Measurements from ENCODE around the gene NCAPD3.

NCAPD3 gene

DNA sequence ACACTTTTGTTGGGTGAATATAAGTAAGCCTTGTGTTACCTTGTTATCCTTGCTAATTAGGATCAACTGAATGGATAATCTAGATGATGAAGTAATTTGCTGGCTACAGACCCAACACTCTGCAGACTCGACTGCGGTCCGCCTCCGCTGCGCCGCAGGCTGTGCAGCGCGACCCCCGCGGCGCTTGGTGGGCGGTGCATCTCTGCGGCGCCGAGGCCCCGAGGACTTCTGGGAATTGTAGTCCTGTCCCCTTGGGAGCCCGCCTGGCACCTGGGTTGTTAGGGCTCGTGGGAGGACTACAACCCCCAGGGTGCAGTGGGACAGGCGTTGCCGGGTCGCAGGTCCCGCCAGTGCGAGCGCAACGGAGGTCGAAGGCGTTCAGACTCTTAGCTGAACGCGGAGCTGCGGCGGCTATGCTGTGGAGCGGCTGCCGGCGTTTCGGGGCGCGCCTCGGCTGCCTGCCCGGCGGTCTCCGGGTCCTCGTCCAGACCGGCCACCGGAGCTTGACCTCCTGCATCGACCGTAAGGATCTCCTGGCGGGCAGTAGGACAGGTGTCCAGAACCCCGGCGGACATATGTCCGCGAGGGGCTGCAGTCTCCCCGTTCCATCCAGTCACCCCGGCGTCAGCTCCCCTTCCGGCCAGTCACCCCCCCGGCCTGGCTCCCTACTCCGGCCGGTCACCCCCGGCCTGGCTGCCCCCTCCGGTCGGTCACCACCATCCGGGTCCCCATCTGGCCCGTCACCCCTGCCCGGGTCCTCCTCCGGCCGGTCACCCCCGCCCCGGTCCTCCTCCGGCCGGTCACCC, 29.6 kb upstream of the NCAPD3 start, which contains the start of the genes ACAD8 and THYN1:
TSS of gene ACAD8 (plus strand) at position 381 of the 806 bp plus-strand sequence. CDS start at position 414, 33 bp downstream.
TSS of gene THYN1 (minus strand) at position 165 of the 806 bp plus-strand sequence. CDS start 470 bp downstream, outside the sequence.
- peak; percentile 96 for DNase-seq

DNA sequence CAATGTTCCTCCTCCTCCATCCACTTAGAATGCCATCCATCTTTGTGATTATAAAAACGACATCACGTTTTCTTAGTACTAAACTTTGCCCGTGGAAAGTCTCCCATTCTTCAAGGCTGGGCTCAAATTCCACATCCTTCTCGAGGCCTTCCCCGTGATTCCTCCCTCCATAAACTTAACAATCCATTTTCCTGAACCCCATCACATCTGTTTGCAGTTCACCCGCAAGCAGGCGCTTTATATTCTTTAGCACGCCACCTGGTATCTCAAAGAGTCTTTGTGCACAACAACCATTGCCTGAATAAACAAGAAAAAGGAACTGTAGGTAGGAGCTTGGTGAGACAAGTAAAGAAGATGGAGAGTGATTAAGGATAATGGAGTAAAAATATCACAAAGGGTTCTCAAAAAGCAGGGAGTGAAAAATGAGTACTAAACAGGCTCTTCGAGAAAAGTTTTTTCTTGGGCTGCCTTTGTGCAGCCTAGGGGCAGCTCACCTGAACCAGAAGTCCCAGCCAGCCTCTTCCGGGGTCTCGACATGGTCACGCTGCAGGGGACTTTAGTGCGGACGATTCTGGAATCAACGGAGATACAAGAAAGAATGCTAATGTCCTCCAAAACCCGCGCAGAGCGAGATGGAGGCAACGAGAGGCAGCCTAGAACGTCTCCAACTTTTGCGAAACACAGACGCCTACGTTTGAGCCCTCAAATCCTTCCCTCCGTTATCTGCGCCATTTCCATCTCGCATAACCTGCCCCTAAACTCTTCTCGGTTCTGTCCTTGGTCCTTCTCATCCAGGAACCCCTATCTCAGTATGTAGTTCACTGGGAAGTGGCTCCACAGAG, 28.8 kb upstream of the NCAPD3 start:
- peak; percentile 53 for DNase-seq

- DNase-seq = no peak
These were observed 26.9 kb upstream of the NCAPD3 start for GRCh38 chr11:134250675-134251074.

DNA sequence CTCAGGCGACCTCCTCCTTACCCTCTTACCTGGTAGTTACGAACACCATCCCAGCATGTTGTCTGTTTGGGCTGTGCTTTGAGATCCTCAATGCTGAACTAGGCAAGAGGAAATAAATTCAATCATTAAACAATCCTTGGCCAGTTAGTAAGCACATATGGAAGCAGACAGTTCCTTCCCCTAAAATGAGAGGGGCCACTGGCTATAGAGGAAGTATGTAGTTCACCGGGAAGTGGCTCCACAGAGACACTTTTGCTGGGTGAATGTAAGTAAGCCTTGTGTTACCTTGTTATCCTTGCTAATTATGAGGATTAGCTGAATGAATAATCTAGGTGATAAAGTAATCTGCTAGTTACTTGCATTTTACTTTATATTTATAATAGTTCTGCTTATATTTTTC, 26.5 kb upstream of the NCAPD3 start:
- DNase-seq = no peak

- no peak for DNase-seq
These were observed 25.2 kb upstream of the NCAPD3 start for GRCh38 chr11:134248910-134249480.

GRCh38 chr11:134246678-134247077, 22.9 kb upstream of the NCAPD3 start:
- no peak for DNase-seq

DNA sequence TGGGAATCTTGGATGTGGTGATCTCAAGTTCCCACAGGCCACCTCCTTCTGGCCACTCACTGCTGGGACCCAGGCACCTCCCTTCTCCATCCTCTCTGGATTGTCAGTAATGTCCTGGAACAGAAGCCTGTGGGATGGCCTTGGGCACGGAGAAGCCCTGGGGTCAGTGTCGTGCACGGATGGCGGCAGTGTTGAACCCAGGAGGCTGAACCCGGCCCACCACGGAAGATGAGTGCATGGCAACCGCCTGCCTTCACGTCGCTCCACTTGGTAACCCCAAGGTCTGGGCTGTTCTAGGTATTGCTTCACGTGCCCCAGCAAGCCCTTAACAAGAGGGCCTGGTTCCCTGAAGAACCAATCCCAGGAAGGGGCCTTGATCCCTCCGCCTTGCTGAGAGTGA, 22.3 kb upstream of the NCAPD3 start:
- DNase-seq = no peak

DNA sequence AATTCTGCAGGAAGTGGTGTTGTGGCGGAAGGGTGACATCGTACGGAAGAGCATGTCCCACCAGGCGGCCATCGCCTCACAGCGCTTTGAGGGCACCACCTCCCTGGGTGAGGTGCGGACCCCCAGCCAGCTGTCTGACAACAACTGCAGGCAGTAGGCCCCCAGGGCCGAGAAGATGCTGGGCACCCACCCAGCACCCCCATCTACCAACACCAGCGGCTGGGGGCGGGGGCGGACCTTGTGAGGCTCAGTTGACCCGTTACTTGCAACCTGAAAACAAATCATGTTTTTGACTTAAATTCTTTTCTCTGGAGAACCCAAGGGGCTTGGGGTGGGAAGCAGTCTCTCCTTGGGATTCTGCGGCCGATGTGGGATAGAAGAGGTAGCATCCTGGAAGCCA, 21.7 kb upstream of the NCAPD3 start:
- DNase-seq = no peak

DNA sequence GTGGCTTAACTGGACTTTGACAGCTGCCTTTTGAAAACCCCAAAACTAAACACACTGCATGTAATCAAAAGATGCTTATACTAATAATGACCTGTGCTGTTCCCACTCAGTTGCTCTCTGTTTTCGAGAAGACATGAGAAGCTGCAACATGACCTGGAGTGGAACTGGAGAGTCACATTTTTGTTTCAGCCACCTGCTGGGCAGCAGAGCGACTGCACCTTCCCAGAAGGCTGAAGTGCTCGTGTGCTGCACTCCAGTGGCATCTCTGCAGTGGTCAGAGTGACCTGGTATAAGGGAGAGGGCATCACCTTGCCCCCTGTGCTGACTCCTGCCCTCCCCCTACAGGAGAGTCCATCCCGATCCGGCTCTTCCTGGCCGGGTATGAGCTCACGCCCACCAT, 20.8 kb upstream of the NCAPD3 start:
- no peak for DNase-seq

- DNase-seq = no peak
These were observed 20.1 kb upstream of the NCAPD3 start for GRCh38 chr11:134243913-134244312.

DNA sequence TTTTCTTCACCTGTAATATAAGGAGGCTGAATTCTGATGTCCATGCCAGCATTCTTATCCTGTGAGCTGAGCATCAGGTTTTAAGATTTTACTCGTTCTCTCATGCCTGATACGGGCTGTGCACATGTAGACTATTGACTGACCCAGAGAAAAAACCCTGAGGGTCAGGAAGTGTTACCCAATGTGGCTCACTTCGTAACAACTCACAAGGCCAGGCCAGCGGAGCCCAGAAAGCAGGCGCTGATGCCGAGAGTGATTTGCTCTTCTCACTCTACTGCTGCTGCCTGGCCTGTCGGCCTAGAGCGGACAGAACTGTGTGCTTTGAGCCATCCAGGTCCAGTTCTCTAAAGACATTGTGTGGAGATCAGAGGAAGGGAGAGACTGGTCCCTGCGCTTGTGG, 18.6 kb upstream of the NCAPD3 start:
- no peak for DNase-seq

DNA sequence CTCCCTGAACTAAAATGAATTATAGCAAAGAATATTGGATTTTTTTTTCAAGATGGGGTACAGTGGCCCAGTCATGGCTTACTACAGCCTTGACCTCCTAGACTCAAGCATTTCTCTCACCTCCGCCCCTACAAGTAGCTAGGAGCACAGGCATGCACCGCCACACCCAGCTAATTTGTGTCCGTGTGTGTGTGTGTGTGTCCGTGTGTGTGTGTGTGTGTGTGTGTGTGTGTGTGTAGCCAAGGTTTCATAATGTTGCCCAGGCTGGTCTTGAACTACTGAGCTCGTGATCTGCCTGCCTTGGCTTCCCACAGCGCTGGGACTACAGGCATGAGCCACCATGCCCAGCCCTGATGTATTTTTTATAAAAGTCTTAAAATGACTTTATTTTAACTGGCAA, 16.8 kb upstream of the NCAPD3 start:
- DNase-seq = no peak

GRCh38 chr11:134238956-134239355, 15.2 kb upstream of the NCAPD3 start:
- DNase-seq = no peak

GRCh38 chr11:134237557-134237922, 13.8 kb upstream of the NCAPD3 start:
- DNase-seq = no peak

DNA sequence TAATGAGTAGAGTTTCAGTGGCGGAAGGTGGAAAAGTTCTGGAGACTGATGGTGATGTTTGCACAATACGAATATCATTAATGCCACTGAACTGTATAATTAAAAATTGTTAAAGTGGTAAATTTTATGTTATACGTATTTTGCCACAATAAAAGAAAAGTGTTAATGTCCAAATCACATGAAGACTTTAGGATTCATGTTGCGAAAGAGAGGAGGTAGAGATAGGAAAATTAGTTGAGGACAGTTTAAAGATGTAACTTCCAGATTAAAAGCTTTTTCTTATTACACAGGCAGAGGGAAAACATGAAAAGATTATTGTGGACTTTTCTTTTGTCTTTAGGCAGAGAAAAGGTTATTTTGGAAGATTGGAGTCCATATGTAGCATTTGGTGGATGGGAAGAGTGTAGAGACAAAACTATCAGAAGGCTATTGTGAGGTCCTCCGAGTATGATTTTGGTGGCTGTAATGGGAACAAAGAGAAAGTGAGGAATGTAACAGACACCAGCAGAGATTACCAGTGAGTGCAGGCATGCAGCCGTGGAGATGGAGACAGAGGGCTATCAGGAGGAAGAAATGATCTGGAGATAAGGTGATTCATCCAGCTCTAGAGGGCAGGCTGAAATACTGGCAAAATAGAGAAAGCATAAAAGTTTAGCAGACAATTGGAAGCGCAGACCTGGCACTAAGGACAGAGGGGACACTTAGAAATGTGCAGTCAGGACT, 13.2 kb upstream of the NCAPD3 start:
- DNase-seq = no peak

- DNase-seq = no peak
These were observed 11.6 kb upstream of the NCAPD3 start for GRCh38 chr11:134235399-134235798.

GRCh38 chr11:134233729-134234179, 10.0 kb upstream of the NCAPD3 start:
- DNase-seq = no peak

- no peak for DNase-seq
These were observed 8.3 kb upstream of the NCAPD3 start for GRCh38 chr11:134231958-134232659.

- DNase-seq = no peak
These were observed 6.6 kb upstream of the NCAPD3 start for GRCh38 chr11:134230339-134230738.

DNA sequence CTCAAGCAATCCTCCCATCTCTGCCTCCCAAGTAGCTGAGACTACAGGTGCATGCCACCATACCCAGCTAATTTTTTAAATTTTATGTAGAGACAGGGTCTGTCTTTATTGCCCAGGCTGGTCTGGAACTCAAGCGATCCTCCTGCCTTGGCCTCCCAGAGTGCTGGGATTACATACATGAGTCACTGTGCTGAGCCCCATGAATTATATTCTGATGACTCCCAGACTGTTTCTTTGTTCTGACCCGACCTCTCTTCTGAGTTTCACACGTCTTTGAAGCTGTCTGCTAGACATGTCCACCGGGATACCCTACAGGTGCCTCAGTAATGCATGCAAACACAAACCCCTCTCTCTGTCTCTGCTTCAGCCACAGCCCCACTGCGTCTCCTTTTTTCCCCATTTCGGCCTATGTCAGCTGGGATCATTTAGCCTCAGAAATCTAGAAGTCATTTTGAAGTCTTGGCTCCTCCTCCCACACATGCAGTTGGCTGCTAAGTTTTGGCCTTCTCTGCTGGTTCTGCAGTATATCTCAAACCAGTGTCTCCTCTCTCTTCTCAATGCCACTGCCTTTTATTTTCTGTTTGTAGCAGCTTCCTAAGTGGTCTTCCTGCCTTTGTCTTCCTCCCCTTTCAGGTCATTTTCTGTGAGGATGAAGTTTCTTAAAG, 5.5 kb upstream of the NCAPD3 start:
- peak; percentile 53 for DNase-seq

GRCh38 chr11:134228625-134229024, 4.9 kb upstream of the NCAPD3 start:
- DNase-seq = peak; percentile 70
